ENCODE data around the gene ANKRD18B.
"Not testable (repeated sequence)": the region's sequence is repeated elsewhere in the genome, so short reads cannot be mapped to it uniquely, and the experiment has no call there.

DNA sequence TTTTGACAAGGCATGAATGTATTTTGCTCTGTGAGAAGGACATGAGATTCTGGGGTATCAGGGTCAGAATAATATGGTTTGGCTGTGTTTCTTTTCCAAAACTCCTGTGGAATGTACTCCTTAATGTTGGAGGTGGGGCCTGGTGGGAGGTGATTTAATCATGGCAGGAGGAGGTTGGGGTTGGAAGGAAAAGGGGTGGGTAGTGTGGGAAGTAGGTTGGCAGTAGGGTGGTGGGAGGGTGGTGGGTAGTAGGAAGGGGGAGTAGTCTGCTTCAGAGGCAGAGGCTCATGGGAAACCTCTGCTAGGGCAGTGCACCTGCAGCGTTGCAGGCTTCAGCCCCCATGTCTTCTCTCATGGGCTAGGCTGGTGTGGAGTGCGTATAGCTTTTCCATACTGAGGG is 72.9 kb downstream of the ANKRD18B start:
- not testable (repeated sequence) for TF ChIP-seq TCF4 (CRISPR knock-in tag; IDR thresholded peaks at IDR 0.05; ENCODE audit: borderline replicate concordance); OSR1 (CRISPR knock-in tag; IDR thresholded peaks at IDR 0.05); ARNTL (CRISPR knock-in tag; IDR thresholded peaks at IDR 0.05; ENCODE audit: borderline replicate concordance, low read depth); ZNF70 (CRISPR knock-in tag; IDR thresholded peaks at IDR 0.05)
- TF ChIP-seq, protein P1, sequence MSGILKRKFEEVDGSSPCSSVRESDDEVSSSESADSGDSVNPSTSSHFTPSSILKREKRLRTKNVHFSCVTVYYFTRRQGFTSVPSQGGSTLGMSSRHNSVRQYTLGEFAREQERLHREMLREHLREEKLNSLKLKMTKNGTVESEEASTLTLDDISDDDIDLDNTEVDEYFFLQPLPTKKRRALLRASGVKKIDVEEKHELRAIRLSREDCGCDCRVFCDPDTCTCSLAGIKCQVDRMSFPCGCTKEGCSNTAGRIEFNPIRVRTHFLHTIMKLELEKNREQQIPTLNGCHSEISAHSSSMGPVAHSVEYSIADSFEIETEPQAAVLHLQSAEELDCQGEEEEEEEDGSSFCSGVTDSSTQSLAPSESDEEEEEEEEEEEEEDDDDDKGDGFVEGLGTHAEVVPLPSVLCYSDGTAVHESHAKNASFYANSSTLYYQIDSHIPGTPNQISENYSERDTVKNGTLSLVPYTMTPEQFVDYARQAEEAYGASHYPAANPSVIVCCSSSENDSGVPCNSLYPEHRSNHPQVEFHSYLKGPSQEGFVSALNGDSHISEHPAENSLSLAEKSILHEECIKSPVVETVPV (CRISPR knock-in tag; IDR thresholded peaks at IDR 0.05), result not testable (repeated sequence)

Data from SK-N-SH treated with all-trans-retinoic acid at 6 μM for 48 hours (cell line).